NCI-H510A (cell line): ENCODE data around the gene AFG3L2.
"Not testable (repeated sequence)": the region's sequence is repeated elsewhere in the genome, so short reads cannot be mapped to it uniquely, and the experiment has no call there.

Source experiments
- DNase-seq: peaks from one replicate; lab custom pipeline; 2025; lab: John Stamatoyannopoulos, UW

The AFG3L2 gene

GRCh38 chr18:12397254-12397653 is 20.2 kb upstream of the AFG3L2 start:
- DNase-seq = no peak

- DNase-seq = no peak
Observed at GRCh38 chr18:12394428-12394827, 17.4 kb upstream of the AFG3L2 start.

GRCh38 chr18:12393998-12394397 is 17.0 kb upstream of the AFG3L2 start:
- no peak for DNase-seq

GRCh38 chr18:12393510-12393909 is 16.5 kb upstream of the AFG3L2 start:
- DNase-seq = no peak

GRCh38 chr18:12391487-12392165 is 14.6 kb upstream of the AFG3L2 start:
- peak; percentile 13 for DNase-seq

- DNase-seq = no peak
Observed at GRCh38 chr18:12388442-12388841, 11.4 kb upstream of the AFG3L2 start.

- no peak for DNase-seq
Observed at GRCh38 chr18:12384261-12384660, 7.2 kb upstream of the AFG3L2 start.

GRCh38 chr18:12383759-12384158 is 6.7 kb upstream of the AFG3L2 start:
- DNase-seq = not testable (repeated sequence)

GRCh38 chr18:12382221-12382814 is 5.3 kb upstream of the AFG3L2 start:
- not testable (repeated sequence) for DNase-seq

- not testable (repeated sequence) for DNase-seq
Observed at GRCh38 chr18:12378198-12378558, 1.2 kb upstream of the AFG3L2 start.

GRCh38 chr18:12377556-12378197 is 650 bp upstream of the AFG3L2 start:
- peak; percentile 97 for DNase-seq

GRCh38 chr18:12376034-12376753 is 833 bp downstream of the AFG3L2 start:
- no peak for DNase-seq

GRCh38 chr18:12374401-12374800 is 2.6 kb downstream of the AFG3L2 start:
- no peak for DNase-seq

GRCh38 chr18:12373771-12374116 is 3.3 kb downstream of the AFG3L2 start:
- no peak for DNase-seq

GRCh38 chr18:12373116-12373770 is 3.8 kb downstream of the AFG3L2 start:
- DNase-seq = no peak

- DNase-seq = no peak
Observed at GRCh38 chr18:12372406-12372805, 4.6 kb downstream of the AFG3L2 start.

GRCh38 chr18:12371590-12371989 is 5.4 kb downstream of the AFG3L2 start:
- DNase-seq = no peak

- no peak for DNase-seq
Observed at GRCh38 chr18:12369211-12369610, 7.8 kb downstream of the AFG3L2 start.

- no peak for DNase-seq
Observed at GRCh38 chr18:12366784-12367183, 10.2 kb downstream of the AFG3L2 start.

- DNase-seq = no peak
Observed at GRCh38 chr18:12366379-12366778, 10.6 kb downstream of the AFG3L2 start.

- DNase-seq = no peak
Observed at GRCh38 chr18:12362473-12363174, 14.4 kb downstream of the AFG3L2 start.
